ENCODE results near the gene CCDC77. TPM values are rescaled to one million over a fixed set of nuclear protein-coding genes. Genes with fewer than 3 reads are reported as not detected.

The CCDC77 gene
- total and polyA plus RNA-seq, 8 donors: 0.58 to 7.3 (median 4.3) TPM

- Histone ChIP-seq H3K36me3 (no peaks in the 10 kb centered on the region), H3K27ac (peak overlapping the region in 2 of 5 donors; percentile 32 to 47), H3K27me3 (peaks cover 0 to 7% (median 0%) of the 10 kb centered on the region in 3 donors), H3K9me3 (no peaks in the 10 kb centered on the region), H3K4me1 (peaks cover 0 to 33% (median 11%) of the 10 kb centered on the region in 4 donors), H3K4me3 (no peak overlapping the region)
- TF ChIP-seq POLR2AphosphoS5 (IDR thresholded peaks at IDR 0.05): no peak
- TF ChIP-seq, protein P1, sequence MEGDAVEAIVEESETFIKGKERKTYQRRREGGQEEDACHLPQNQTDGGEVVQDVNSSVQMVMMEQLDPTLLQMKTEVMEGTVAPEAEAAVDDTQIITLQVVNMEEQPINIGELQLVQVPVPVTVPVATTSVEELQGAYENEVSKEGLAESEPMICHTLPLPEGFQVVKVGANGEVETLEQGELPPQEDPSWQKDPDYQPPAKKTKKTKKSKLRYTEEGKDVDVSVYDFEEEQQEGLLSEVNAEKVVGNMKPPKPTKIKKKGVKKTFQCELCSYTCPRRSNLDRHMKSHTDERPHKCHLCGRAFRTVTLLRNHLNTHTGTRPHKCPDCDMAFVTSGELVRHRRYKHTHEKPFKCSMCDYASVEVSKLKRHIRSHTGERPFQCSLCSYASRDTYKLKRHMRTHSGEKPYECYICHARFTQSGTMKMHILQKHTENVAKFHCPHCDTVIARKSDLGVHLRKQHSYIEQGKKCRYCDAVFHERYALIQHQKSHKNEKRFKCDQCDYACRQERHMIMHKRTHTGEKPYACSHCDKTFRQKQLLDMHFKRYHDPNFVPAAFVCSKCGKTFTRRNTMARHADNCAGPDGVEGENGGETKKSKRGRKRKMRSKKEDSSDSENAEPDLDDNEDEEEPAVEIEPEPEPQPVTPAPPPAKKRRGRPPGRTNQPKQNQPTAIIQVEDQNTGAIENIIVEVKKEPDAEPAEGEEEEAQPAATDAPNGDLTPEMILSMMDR (IDR thresholded peaks at IDR 0.05): no peak
- TF ChIP-seq EP300 (IDR thresholded peaks at IDR 0.05): no peak
- no peak for TF ChIP-seq POLR2A (IDR thresholded peaks at IDR 0.05)
- no peak for DNase-seq
- 50 to 75% (median 64%) methylated on average over 5 of the region's 5 CpGs for WGBS, 5 donors
- intact Hi-C loops (cut with DNase I; ENCODE audit: low total_unique reads): no loop called here
Measured at GRCh38 chr12:475286-475685, 73.8 kb downstream of the CCDC77 start.

DNA sequence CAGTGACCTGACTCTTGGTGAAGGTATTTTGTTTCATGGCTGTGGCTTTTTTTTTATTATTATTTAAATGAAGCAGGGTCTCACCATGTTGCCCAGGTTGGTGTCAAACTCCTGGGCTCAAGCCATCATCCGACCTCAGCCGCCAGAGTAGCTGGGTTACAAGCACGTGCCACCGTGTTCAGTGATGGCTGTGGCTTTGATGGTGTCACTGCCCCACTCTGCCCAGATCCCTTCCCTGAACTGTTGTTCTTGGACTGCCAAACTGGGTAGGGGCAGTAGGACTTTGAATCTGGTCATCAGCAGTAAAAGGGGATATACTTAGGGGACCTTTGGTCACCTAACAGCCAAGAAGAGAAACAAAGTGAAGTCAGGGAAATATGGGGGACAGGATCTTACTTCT lies 77.7 kb downstream of the CCDC77 start:
- Histone ChIP-seq H3K36me3 (no peaks in the 10 kb centered on the region), H3K9me3 (no peaks in the 10 kb centered on the region), H3K27ac (no peak overlapping the region), H3K4me1 (peaks cover 16 to 61% (median 25%) of the 10 kb centered on the region in 4 donors), H3K4me3 (no peak overlapping the region), H3K27me3 (peaks cover 0 to 4% (median 0%) of the 10 kb centered on the region in 3 donors)
- TF ChIP-seq, protein P1 (IDR thresholded peaks at IDR 0.05): no peak
- TF ChIP-seq POLR2A (IDR thresholded peaks at IDR 0.05) (no peak), EP300 (IDR thresholded peaks at IDR 0.05) (no peak), POLR2AphosphoS5 (IDR thresholded peaks at IDR 0.05) (no peak)
- DNase-seq: no peak
- 94 to 96% (median 95%) methylated on average over 4 of the region's 4 CpGs for WGBS, 5 donors
- intact Hi-C loops (cut with DNase I; ENCODE audit: low total_unique reads): no loop called here

- intact Hi-C loops (cut with DNase I; ENCODE audit: low total_unique reads): no loop called here
- 44 to 69% (median 59%) methylated on average over 11 to 13 of the region's 13 CpGs for WGBS, 5 donors
Measured at GRCh38 chr12:480831-481816, 79.7 kb downstream of the CCDC77 start.

GRCh38 chr12:482061-482460 lies 80.6 kb downstream of the CCDC77 start:
- TF ChIP-seq, protein P1 (IDR thresholded peaks at IDR 0.05): no peak
- TF ChIP-seq POLR2AphosphoS5 (IDR thresholded peaks at IDR 0.05) (no peak), EP300 (IDR thresholded peaks at IDR 0.05) (no peak), POLR2A (IDR thresholded peaks at IDR 0.05) (no peak)
- Histone ChIP-seq H3K27me3 (no peaks in the 10 kb centered on the region), H3K9me3 (no peaks in the 10 kb centered on the region), H3K4me3 (no peak overlapping the region), H3K27ac (peak overlapping the region in 1 of 5 donors; percentile 41), H3K4me1 (peaks cover 16 to 37% (median 20%) of the 10 kb centered on the region in 4 donors), H3K36me3 (no peaks in the 10 kb centered on the region)
- DNase-seq: peak in 1 of 2 donors; percentile 14
- intact Hi-C loops (cut with DNase I; ENCODE audit: low total_unique reads): no loop called here
- WGBS, 5 donors: 68 to 80% (median 73%) methylated on average over 3 of the region's 3 CpGs

More at GRCh38 chr12:480831-481816, 79.7 kb downstream of the CCDC77 start:
- TF ChIP-seq POLR2A (IDR thresholded peaks at IDR 0.05) (no peak), POLR2AphosphoS5 (IDR thresholded peaks at IDR 0.05) (no peak), EP300 (IDR thresholded peaks at IDR 0.05) (no peak)
- TF ChIP-seq, protein P1 (IDR thresholded peaks at IDR 0.05): no peak
- peak; percentile 51 to 65 for DNase-seq
- Histone ChIP-seq H3K4me3 (no peak overlapping the region), H3K27me3 (no peaks in the 10 kb centered on the region), H3K4me1 (peaks cover 16 to 47% (median 22%) of the 10 kb centered on the region in 4 donors), H3K9me3 (no peaks in the 10 kb centered on the region), H3K36me3 (no peaks in the 10 kb centered on the region), H3K27ac (peak overlapping the region; percentile 38 to 65 (median 49))

Measured in stomach (tissue), 9 donors.